ENCODE data around the gene SIX3. TPM values are rescaled to one million over a fixed set of nuclear protein-coding genes. Genes with fewer than 3 reads are reported as not detected.

The SIX3 gene
- total RNA-seq, 1 experiment from 2014 or later: 1.4 TPM

GRCh38 chr2:44939106-44940048 is 2.1 kb upstream of the SIX3 start:
- POLR2A ChIA-PET (ENCODE audit: unreplicated experiment): interaction anchor here (0.7 kb wide), 2 partner anchors 266 to 1365 kb away, joined by 3 to 5 read pairs; no protein-coding TSS in a partner anchor
- peak overlapping the region; percentile 77 for H3K27ac ChIP-seq
- peak overlapping the region; percentile 91 for H2AFZ ChIP-seq

GRCh38 chr2:44940049-44940494 is 1.4 kb upstream of the SIX3 start:
- ChIA-PET CTCF (interaction anchor here (0.6 kb wide), 1 partner anchor 1491 kb away, joined by 10 read pairs; no protein-coding TSS in a partner anchor), POLR2A (ENCODE audit: unreplicated experiment) (interaction anchor here (0.7 kb wide), 1 partner anchor 267 kb away, joined by 5 read pairs; no protein-coding TSS in a partner anchor)
- no peaks in the 10 kb centered on the region for H3K9me3 ChIP-seq (ENCODE audit: insufficient read depth, low read depth)
- no peaks in the 10 kb centered on the region; the same call in 1 of the 2 replicates for H3K36me3 ChIP-seq (ENCODE audit: low read depth)
- peaks cover 25% of the 10 kb centered on the region for H3K4me1 ChIP-seq (replicated peaks; ENCODE audit: insufficient read depth)
- H2AFZ ChIP-seq: peak overlapping the region; percentile 91; the same call in 1 of the 2 replicates
- no peaks in the 10 kb centered on the region for H4K20me1 ChIP-seq (ENCODE audit: insufficient read depth)
- TF ChIP-seq CTCF (conservative IDR thresholded peaks at IDR 0.05) (no peak), EZH2 (IDR thresholded peaks at IDR 0.05; ENCODE audit: low read depth) (no peak)
- H3K9me2 ChIP-seq (ENCODE audit: insufficient read depth): no peaks in the 10 kb centered on the region
- no TSS peak for BruUV-seq (replicated peaks)
- DNase-seq: no peak
- H3K4me2 ChIP-seq: peak overlapping the region; percentile 89
- H3K4me3 ChIP-seq: peak overlapping the region; percentile 88
- peaks cover 17% of the 10 kb centered on the region; the same call in 1 of the 2 replicates for H3F3A ChIP-seq (ENCODE audit: insufficient read depth, low read depth)
- H3K79me2 ChIP-seq (ENCODE audit: low read depth): peaks cover 43% of the 10 kb centered on the region
- H3K27ac ChIP-seq: peak overlapping the region; percentile 77
- no peaks in the 10 kb centered on the region for H3K27me3 ChIP-seq (ENCODE audit: insufficient read depth, low read depth)
- intact Hi-C loops (cut with micrococcal nuclease; ENCODE audit: unreplicated experiment): no loop called here

More at GRCh38 chr2:44939106-44940048, 2.1 kb upstream of the SIX3 start:
- Histone ChIP-seq H3F3A (ENCODE audit: insufficient read depth, low read depth) (peaks cover 17% of the 10 kb centered on the region; the same call in 1 of the 2 replicates), H3K4me3 (peak overlapping the region; percentile 88), H3K27me3 (ENCODE audit: insufficient read depth, low read depth) (no peaks in the 10 kb centered on the region), H4K20me1 (ENCODE audit: insufficient read depth) (no peaks in the 10 kb centered on the region), H3K4me1 (replicated peaks; ENCODE audit: insufficient read depth) (peaks cover 25% of the 10 kb centered on the region), H3K9me2 (ENCODE audit: insufficient read depth) (no peaks in the 10 kb centered on the region), H3K9me3 (ENCODE audit: insufficient read depth, low read depth) (no peaks in the 10 kb centered on the region), H3K4me2 (peak overlapping the region; percentile 89), H3K79me2 (ENCODE audit: low read depth) (peaks cover 43% of the 10 kb centered on the region), H3K36me3 (ENCODE audit: low read depth) (no peaks in the 10 kb centered on the region; the same call in 1 of the 2 replicates)
- BruUV-seq (replicated peaks): TSS peak; percentile 32
- CTCF ChIA-PET: interaction anchor here (0.6 to 2.2 kb wide), 4 partner anchors 16 to 1490 kb away, joined by 3 to 10 read pairs (median 6); no protein-coding TSS in a partner anchor
- DNase-seq: peak in 1 of 2 experiments; percentile 41
- TF ChIP-seq CTCF (conservative IDR thresholded peaks at IDR 0.05): no peak
- no peak for TF ChIP-seq EZH2 (IDR thresholded peaks at IDR 0.05; ENCODE audit: low read depth)
- intact Hi-C loops (cut with micrococcal nuclease; ENCODE audit: unreplicated experiment): loop anchor here (5.0 kb wide), 1 partner anchor 392 kb away; no protein-coding TSS in a partner anchor

GRCh38 chr2:44940732-44941464 is 604 bp upstream of the SIX3 start:
- TF ChIP-seq EZH2 (IDR thresholded peaks at IDR 0.05; ENCODE audit: low read depth): no peak
- TF ChIP-seq CTCF (conservative IDR thresholded peaks at IDR 0.05): no peak
- CTCF ChIA-PET: no interaction called here
- H3K4me3 ChIP-seq: peak overlapping the region; percentile 58; the same call in 1 of the 2 replicates

More at GRCh38 chr2:44940732-44941464, 604 bp upstream of the SIX3 start:
- intact Hi-C loops (cut with micrococcal nuclease; ENCODE audit: unreplicated experiment): no loop called here
- peaks cover 37% of the 10 kb centered on the region for H3K79me2 ChIP-seq (ENCODE audit: low read depth)
- H3K9me2 ChIP-seq (ENCODE audit: insufficient read depth): no peaks in the 10 kb centered on the region
- POLR2A ChIA-PET (ENCODE audit: unreplicated experiment): no interaction called here
- no peak overlapping the region for H3K27ac ChIP-seq
- H3K27me3 ChIP-seq (ENCODE audit: insufficient read depth, low read depth): no peaks in the 10 kb centered on the region
- H3K4me2 ChIP-seq: peak overlapping the region; percentile 69
- H3K36me3 ChIP-seq (ENCODE audit: low read depth): no peaks in the 10 kb centered on the region
- BruUV-seq (replicated peaks): no TSS peak
- H3K4me1 ChIP-seq (replicated peaks; ENCODE audit: insufficient read depth): peaks cover 25% of the 10 kb centered on the region
- no peaks in the 10 kb centered on the region for H3K9me3 ChIP-seq (ENCODE audit: insufficient read depth, low read depth)
- peaks cover 17% of the 10 kb centered on the region; the same call in 1 of the 2 replicates for H3F3A ChIP-seq (ENCODE audit: insufficient read depth, low read depth)
- H4K20me1 ChIP-seq (ENCODE audit: insufficient read depth): no peaks in the 10 kb centered on the region
- DNase-seq: no peak
- no peak overlapping the region for H2AFZ ChIP-seq

Data from PC-9 (cell line).